SK-N-MC (cell line): ENCODE data around the gene INPP5J.

Experiments used
- EZH2 ChIP-seq: fragments of 200-600 bp; sonication (generic); IDR thresholded peaks from one replicate; pipeline ENCODE4 v1.6.1; 2017; ENCODE audit warnings: antibody characterized with exemption
- POLR2AphosphoS5 ChIP-seq: IDR thresholded peaks from 2 replicates; pipeline ENCODE4 v1.6.1; 2012; ENCODE audit warnings: mild to moderate bottlenecking, low read depth, low read length, borderline replicate concordance

DNA sequence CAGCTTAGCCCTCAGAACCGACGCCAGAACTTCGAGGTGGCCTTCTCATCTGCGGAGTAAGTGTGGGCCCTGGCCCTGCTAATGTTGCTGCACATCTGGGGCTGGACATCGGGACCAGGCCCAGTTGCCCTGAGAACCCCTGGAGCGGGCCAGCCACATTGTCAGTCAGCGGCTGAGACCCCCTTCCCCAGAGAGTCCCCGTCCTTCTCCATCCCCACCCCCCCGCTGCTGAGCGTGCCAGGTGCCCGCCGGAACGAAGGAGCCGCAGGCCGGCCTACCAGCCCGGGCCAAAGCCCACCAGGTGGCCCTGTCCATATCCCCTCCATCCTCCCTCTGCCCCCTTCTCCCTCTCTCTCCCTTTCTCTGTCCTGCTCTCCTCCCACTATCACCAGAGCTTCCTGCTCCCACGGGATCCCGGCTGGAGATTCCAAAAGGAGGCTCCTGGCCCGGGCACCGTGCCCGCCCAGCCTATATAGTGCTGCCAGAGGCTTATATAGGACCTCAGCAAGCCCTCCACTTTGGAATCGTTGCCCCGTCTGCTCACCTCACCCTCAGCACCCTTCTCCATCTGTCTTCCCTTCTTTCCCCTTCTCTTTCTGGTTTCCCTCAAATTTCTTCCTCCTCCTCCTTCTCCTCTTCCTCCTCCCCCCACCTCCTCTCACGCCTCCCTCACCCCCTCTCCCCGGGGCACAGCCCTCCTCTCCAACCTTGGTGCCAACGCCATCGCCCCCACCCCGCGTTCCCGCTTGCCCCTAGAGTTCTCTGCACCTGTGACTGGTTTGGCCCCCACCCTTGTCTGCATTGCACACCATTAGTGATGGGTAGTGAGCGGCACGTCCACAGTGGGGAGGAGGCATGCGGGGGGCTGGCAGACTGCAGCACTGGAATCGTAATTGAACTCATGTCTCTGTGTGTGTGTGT, 22.7 kb upstream of the INPP5J start:
- TF ChIP-seq EZH2, result no peak
- no peak for TF ChIP-seq POLR2AphosphoS5
